K562 (cell line): ENCODE measurements around the gene KCNK1. TPM values are rescaled to one million over a fixed set of nuclear protein-coding genes. Genes with fewer than 3 reads are reported as not detected.

ENCODE experiments used
- ATF1 ChIP-seq, 2 experiments: fragments of 450-650 bp in 1 of 2; IDR thresholded peaks; 2 replicates each; pipeline ENCODE4 v1.6.1; 2016; ENCODE audit warnings: missing compliant biosample characterization in 1 of 2, missing genetic modification characterization in 1 of 2
- BHLHE40 ChIP-seq: IDR thresholded peaks from 2 replicates; pipeline ENCODE4 v1.6.1; 2011; ENCODE audit warnings: low read length, improper control_type of control experiment
- ETS2 ChIP-seq: IDR thresholded peaks from 2 replicates; pipeline ENCODE4 v1.6.1; 2016; ENCODE audit warnings: borderline replicate concordance, missing genetic modification characterization, mild to moderate bottlenecking, moderate library complexity, missing compliant biosample characterization; ENCODE audit not compliant: poor library complexity, severe bottlenecking
- GMEB1 ChIP-seq: fragments of 250-450 bp; sonication (Bioruptor Pico); IDR thresholded peaks from 2 replicates; pipeline ENCODE4 v1.4.0; 2020; ENCODE audit warnings: mild to moderate bottlenecking
- HOMEZ ChIP-seq: fragments of 250-450 bp; sonication (Bioruptor Pico); IDR thresholded peaks from 2 replicates; pipeline ENCODE4 v1.4.0; 2020; ENCODE audit warnings: mild to moderate bottlenecking, moderate library complexity
- MECOM ChIP-seq: fragments of 250-450 bp; sonication (Bioruptor Pico); IDR thresholded peaks from 2 replicates; pipeline ENCODE4 v1.8.0; 2022; ENCODE audit warnings: inconsistent platforms
- MXD1 ChIP-seq: fragments of 250-450 bp; sonication (Bioruptor Pico); IDR thresholded peaks from 2 replicates; pipeline ENCODE4 v1.8.0; 2021; ENCODE audit warnings: borderline replicate concordance, mild to moderate bottlenecking, moderate library complexity; ENCODE audit not compliant: poor library complexity, severe bottlenecking
- NCOA6 ChIP-seq: fragments of 450-650 bp; IDR thresholded peaks from 2 replicates; pipeline ENCODE4 v1.6.1; 2017; ENCODE audit warnings: mild to moderate bottlenecking
- POLR2A ChIP-seq: fragments of 450-650 bp; conservative IDR thresholded peaks from 2 replicates; pipeline ENCODE4 v1.6.1; 2016
- SMARCA4 ChIP-seq: fragments of 450-650 bp; IDR thresholded peaks from 2 replicates; pipeline ENCODE4 v1.6.1; 2016
- ZBTB9 ChIP-seq: fragments of 450-650 bp; formaldehyde crosslinking; IDR thresholded peaks from 2 replicates; pipeline ENCODE4 v1.4.0; 2020; ENCODE audit warnings: mild to moderate bottlenecking, moderate library complexity
- ZNF232 ChIP-seq: sonication (generic); formaldehyde crosslinking; IDR thresholded peaks from 2 replicates; pipeline ENCODE4 v1.8.0; 2022; ENCODE audit warnings: mild to moderate bottlenecking, missing genetic modification reagents
- ZNF239 ChIP-seq: fragments of 250-450 bp; sonication (Bioruptor Pico); IDR thresholded peaks from 2 replicates; pipeline ENCODE4 v1.4.0; 2020; ENCODE audit warnings: mild to moderate bottlenecking
- ZNF318 ChIP-seq, 2 experiments: fragments of 450-650 bp; IDR thresholded peaks; 2 replicates each; pipeline ENCODE4 v1.6.1; 2016; ENCODE audit warnings: mild to moderate bottlenecking in 2 of 2, borderline replicate concordance in 1 of 2, low read depth in 1 of 2, moderate library complexity in 1 of 2
- polyA plus RNA-seq, 8 experiments: library from polyadenylated mRNA; depleted of rRNA in 4 of 8; stranded (reverse) in 5 of 8; unstranded in 3 of 8; fragments of >200 nt; fragmentation: Nextera tagmentation in 2 of 8; fragmentation: Illumina TruSeq in 1 of 8; extraction: Ambion mirVana in 2 of 8; extraction: Trizol in 1 of 8; gene quantifications; 2 replicates each; pipeline versions ENCODE4 v1.2.1 to v1.2.3, GENCODE V29; 2011 to 2014; ENCODE audit warnings: inconsistent platforms in 1 of 8, missing spikeins in 1 of 8
- total RNA-seq, 7 experiments: library from RNA; depleted of rRNA in 6 of 7; stranded (reverse); fragments of >200 nt in 6 of 7; fragmentation: Illumina TruSeq in 2 of 7; extraction: Trizol in 2 of 7; gene quantifications; 2 replicates each; pipeline versions ENCODE4 v1.2.1 to v1.2.3, GENCODE V29; 2011 to 2021; ENCODE audit warnings: low replicate concordance in 1 of 7

The KCNK1 gene
- total and polyA plus RNA-seq, 9 of the 15 experiments (the other 6 are each of a cell fraction or from before 2014, with no cell fraction given): 3.1 to 22.7 (median 6.0) TPM

GRCh38 chr1:233665575-233666270, 51.8 kb downstream of the KCNK1 start (continued):
- peak; percentile 100 for TF ChIP-seq MECOM (CRISPR knock-in tag)
- peak; percentile 100 for TF ChIP-seq ZBTB9
- TF ChIP-seq ZNF239: peak; percentile 100
- no peak; a peak in 1 of 4 replicates for TF ChIP-seq ZNF318 (IDR thresholded peaks at IDR 0.05; ENCODE audit: borderline replicate concordance in 1 of 2, low read depth in 1 of 2)
- peak; percentile 99 for TF ChIP-seq MXD1 (CRISPR knock-in tag)
- TF ChIP-seq HOMEZ: peak; percentile 100
- peak; percentile 59; the same call in 1 of the 2 replicates for TF ChIP-seq BHLHE40
- TF ChIP-seq GMEB1: peak; percentile 95
- TF ChIP-seq NCOA6: no peak; the same call in 1 of the 2 replicates
- TF ChIP-seq ETS2 (tag): peak; percentile 99
- no peak for TF ChIP-seq ATF1 (CRISPR knock-in tag; IDR thresholded peaks at IDR 0.05)
- peak; percentile 96 for TF ChIP-seq ATF1 (tag; IDR thresholded peaks at IDR 0.05)
- TF ChIP-seq POLR2A: no peak
- peak; percentile 93 for TF ChIP-seq SMARCA4
- TF ChIP-seq ZNF232: no peak
